ENCODE data around the gene ARHGAP31. TPM values are rescaled to one million over a fixed set of nuclear protein-coding genes. Genes with fewer than 3 reads are reported as not detected.

ARHGAP31 gene
- total and polyA plus RNA-seq, 2 of the 8 experiments (the other 6 are each of a cell fraction or from before 2014, with no cell fraction given): 1.1 to 7.6 TPM

- no peaks in the 10 kb centered on the region; the same call in 1 of the 2 replicates for H3K79me1 ChIP-seq (ENCODE audit: low read depth, low read length)
- H3K56ac ChIP-seq (replicated peaks; ENCODE audit: insufficient read length, low read depth, low read length): peak overlapping the region; percentile 12
- peak overlapping the region; percentile 64; the same call in 1 of the 2 replicates for H2BK5ac ChIP-seq (ENCODE audit: low read depth, low read length)
- ChIA-PET CTCF (ENCODE audit: partially characterized antibody) (interaction anchor here (0.7 to 5.2 kb wide), 21 partner anchors 9 to 467 kb away, joined by 3 to 26 read pairs (median 6); partner anchors contain the start of genes B4GALT4 and TEX55), POLR2A (ENCODE audit: partially characterized antibody) (interaction anchor here (0.9 to 4.3 kb wide), 4 partner anchors 8 to 12 kb away, joined by 3 to 41 read pairs (median 4); no protein-coding TSS in a partner anchor)
- H3K23ac ChIP-seq (ENCODE audit: insufficient read length): no peak overlapping the region
- 0 out of 2 replicates have a peak overlapping the region, but pooled peaks have one; percentile 25 for H3K27ac ChIP-seq (ENCODE audit: low read depth, low read length)
- no peak for DNase-seq (ENCODE audit: low read depth in 1 of 2, low spot score in 2 of 2)
- 98% methylated on average over 4 of the region's 4 CpGs; no CpG with 5 or more reads in 1 of the 2 experiments for WGBS, 2 experiments (ENCODE audit: extremely low coverage in 1 of 2, insufficient coverage in 1 of 2, insufficient read length in 1 of 2, insufficient replicate concordance in 2 of 2, low coverage in 1 of 2, low lambda C conversion rate in 2 of 2, missing lambda C conversion rate in 1 of 2)
- H3K4ac ChIP-seq (replicated peaks; ENCODE audit: insufficient read length, low read depth, low read length): no peak overlapping the region
- H3K27me3 ChIP-seq (replicated peaks in 1 of 4; ENCODE audit: control insufficient read depth in 3 of 4, extremely low read depth in 1 of 4, insufficient read depth in 3 of 4, low read length in 3 of 4): no peaks in the 10 kb centered on the region
- peak overlapping the region; percentile 29; the same call in 1 of the 2 replicates for H2BK12ac ChIP-seq (ENCODE audit: low read depth, low read length)
- H2AK5ac ChIP-seq (ENCODE audit: low read depth, low read length): no peak overlapping the region
- no peaks in the 10 kb centered on the region for H3K79me2 ChIP-seq (ENCODE audit: control insufficient read depth in 1 of 2, insufficient read depth in 2 of 2, low read length in 2 of 2)
- no peak overlapping the region for H4K8ac ChIP-seq (ENCODE audit: extremely low read depth, insufficient read depth, low read length)
- H4K20me1 ChIP-seq (replicated peaks in 1 of 2; ENCODE audit: control insufficient read depth in 1 of 2, insufficient read depth in 2 of 2, low read length in 2 of 2): no peaks in the 10 kb centered on the region
- peaks cover 9 to 30% (median 19%) of the 10 kb centered on the region in 4 experiments for H3K4me1 ChIP-seq (replicated peaks in 1 of 4; ENCODE audit: control insufficient read depth in 3 of 4, insufficient read depth in 4 of 4, low read length in 3 of 4)
- H4K91ac ChIP-seq (replicated peaks; ENCODE audit: insufficient read length, low read length): no peak overlapping the region
- H3K36me3 ChIP-seq (ENCODE audit: control insufficient read depth in 2 of 4, insufficient read depth in 4 of 4, low read length in 3 of 4): no peaks in the 10 kb centered on the region
- no peak overlapping the region for H2AFZ ChIP-seq (ENCODE audit: low read length)
- TF ChIP-seq SP4 (IDR thresholded peaks at IDR 0.05; ENCODE audit: low read length) (no peak), JUND (IDR thresholded peaks at IDR 0.05; ENCODE audit: low read length) (no peak), SAP30 (IDR thresholded peaks at IDR 0.05; ENCODE audit: insufficient read depth, insufficient replicate concordance, low read length) (no peak), TAF7 (optimal IDR thresholded peaks at IDR 0.05; ENCODE audit: borderline replicate concordance, low read depth, low read length) (no peak)
- no peaks in the 10 kb centered on the region for H3K9me3 ChIP-seq (ENCODE audit: insufficient read depth in 2 of 2, low read depth in 1 of 2, low read length in 1 of 2)
- peak overlapping the region; percentile 99 for H2BK20ac ChIP-seq (ENCODE audit: low read length)
- no peak overlapping the region for H3K9ac ChIP-seq (replicated peaks in 1 of 4; ENCODE audit: extremely low read depth in 1 of 4, low read depth in 3 of 4, low read length in 3 of 4)
- peak overlapping the region; percentile 35 for H2BK120ac ChIP-seq (replicated peaks; ENCODE audit: low read depth, low read length)
- no peak overlapping the region for H4K5ac ChIP-seq (ENCODE audit: insufficient read length, low read depth, low read length)
- H3K4me2 ChIP-seq (ENCODE audit: insufficient read depth in 1 of 2, low read depth in 2 of 2, low read length in 2 of 2): no peak overlapping the region
- H3K14ac ChIP-seq (ENCODE audit: insufficient read length): no peak overlapping the region
- FAIRE-seq: no peak
- H3K18ac ChIP-seq (ENCODE audit: extremely low read depth, low read length): peak overlapping the region; percentile 80
- H3K23me2 ChIP-seq (ENCODE audit: low read depth, low read length): no peaks in the 10 kb centered on the region; the same call in 1 of the 2 replicates
- H2BK15ac ChIP-seq (ENCODE audit: low read length): no peak overlapping the region
- no peak overlapping the region for H3K4me3 ChIP-seq (ENCODE audit: extremely low read depth in 1 of 4, insufficient read depth in 2 of 4, low read depth in 3 of 4, low read length in 4 of 4)
These were observed 57.9 kb downstream of the ARHGAP31 start for GRCh38 chr3:119352034-119352609.

Measured in H1 (cell line).